ENCODE measurements around the gene TTLL10. TPM values are rescaled to one million over a fixed set of nuclear protein-coding genes. Genes with fewer than 3 reads are reported as not detected.

Gene TTLL10
- polyA plus RNA-seq, 1 donor from 2014 or later, result not detected

DNA sequence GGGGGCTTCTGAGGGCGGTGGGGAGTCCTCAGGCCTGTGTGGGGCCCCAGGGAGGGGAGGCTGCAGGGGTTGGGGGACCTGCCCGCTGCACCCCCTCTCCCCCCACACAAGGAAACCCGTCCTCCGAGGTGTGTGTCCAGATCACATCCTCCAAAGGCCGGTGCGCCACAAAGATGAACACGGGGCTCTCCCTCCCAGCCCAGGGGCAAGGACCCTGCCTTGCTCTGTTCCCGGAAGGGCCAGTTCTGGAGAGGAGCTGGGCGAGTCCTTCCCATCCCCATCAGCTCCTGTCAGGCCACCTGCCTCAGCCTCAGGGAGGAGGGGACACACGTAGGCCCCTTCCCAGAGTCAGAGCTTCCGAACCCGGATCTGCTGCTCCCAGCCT, 2.5 kb upstream of the TTLL10 start:
- Histone ChIP-seq H3K27me3 (ENCODE audit: insufficient read depth, low read depth, low read length) (no peaks in the 10 kb centered on the region), H3K79me2 (replicated peaks; ENCODE audit: insufficient read depth, low read length) (no peaks in the 10 kb centered on the region), H3K27ac (ENCODE audit: low read length) (no peak overlapping the region), H2AFZ (ENCODE audit: low read depth, low read length) (no peak overlapping the region), H3K4me2 (ENCODE audit: low read length) (no peak overlapping the region), H3K4me3 (ENCODE audit: low read length) (no peak overlapping the region), H3K36me3 (ENCODE audit: insufficient read depth, low read length) (no peaks in the 10 kb centered on the region), H4K20me1 (ENCODE audit: insufficient read depth) (no peaks in the 10 kb centered on the region), H3K9me3 (ENCODE audit: low read length) (no peaks in the 10 kb centered on the region), H3K9ac (ENCODE audit: low read length) (no peak overlapping the region), H3F3A (ENCODE audit: insufficient read depth, low read length, poor library complexity, severe bottlenecking) (no peaks in the 10 kb centered on the region), H3K9me2 (ENCODE audit: insufficient read depth, low read length) (no peaks in the 10 kb centered on the region)
- TF ChIP-seq, protein P1, sequence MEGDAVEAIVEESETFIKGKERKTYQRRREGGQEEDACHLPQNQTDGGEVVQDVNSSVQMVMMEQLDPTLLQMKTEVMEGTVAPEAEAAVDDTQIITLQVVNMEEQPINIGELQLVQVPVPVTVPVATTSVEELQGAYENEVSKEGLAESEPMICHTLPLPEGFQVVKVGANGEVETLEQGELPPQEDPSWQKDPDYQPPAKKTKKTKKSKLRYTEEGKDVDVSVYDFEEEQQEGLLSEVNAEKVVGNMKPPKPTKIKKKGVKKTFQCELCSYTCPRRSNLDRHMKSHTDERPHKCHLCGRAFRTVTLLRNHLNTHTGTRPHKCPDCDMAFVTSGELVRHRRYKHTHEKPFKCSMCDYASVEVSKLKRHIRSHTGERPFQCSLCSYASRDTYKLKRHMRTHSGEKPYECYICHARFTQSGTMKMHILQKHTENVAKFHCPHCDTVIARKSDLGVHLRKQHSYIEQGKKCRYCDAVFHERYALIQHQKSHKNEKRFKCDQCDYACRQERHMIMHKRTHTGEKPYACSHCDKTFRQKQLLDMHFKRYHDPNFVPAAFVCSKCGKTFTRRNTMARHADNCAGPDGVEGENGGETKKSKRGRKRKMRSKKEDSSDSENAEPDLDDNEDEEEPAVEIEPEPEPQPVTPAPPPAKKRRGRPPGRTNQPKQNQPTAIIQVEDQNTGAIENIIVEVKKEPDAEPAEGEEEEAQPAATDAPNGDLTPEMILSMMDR (IDR thresholded peaks at IDR 0.05; ENCODE audit: poor library complexity, severe bottlenecking), result no peak
- TF ChIP-seq SMC3 (conservative IDR thresholded peaks at IDR 0.05; ENCODE audit: poor library complexity), result no peak
- TF ChIP-seq EZH2 (IDR thresholded peaks at IDR 0.05; ENCODE audit: borderline replicate concordance, insufficient read depth, low read length, poor library complexity, severe bottlenecking), result no peak
- no peak for TF ChIP-seq RAD21 (conservative IDR thresholded peaks at IDR 0.05)
- no peak for TF ChIP-seq POLR2AphosphoS5 (IDR thresholded peaks at IDR 0.05)

DNA sequence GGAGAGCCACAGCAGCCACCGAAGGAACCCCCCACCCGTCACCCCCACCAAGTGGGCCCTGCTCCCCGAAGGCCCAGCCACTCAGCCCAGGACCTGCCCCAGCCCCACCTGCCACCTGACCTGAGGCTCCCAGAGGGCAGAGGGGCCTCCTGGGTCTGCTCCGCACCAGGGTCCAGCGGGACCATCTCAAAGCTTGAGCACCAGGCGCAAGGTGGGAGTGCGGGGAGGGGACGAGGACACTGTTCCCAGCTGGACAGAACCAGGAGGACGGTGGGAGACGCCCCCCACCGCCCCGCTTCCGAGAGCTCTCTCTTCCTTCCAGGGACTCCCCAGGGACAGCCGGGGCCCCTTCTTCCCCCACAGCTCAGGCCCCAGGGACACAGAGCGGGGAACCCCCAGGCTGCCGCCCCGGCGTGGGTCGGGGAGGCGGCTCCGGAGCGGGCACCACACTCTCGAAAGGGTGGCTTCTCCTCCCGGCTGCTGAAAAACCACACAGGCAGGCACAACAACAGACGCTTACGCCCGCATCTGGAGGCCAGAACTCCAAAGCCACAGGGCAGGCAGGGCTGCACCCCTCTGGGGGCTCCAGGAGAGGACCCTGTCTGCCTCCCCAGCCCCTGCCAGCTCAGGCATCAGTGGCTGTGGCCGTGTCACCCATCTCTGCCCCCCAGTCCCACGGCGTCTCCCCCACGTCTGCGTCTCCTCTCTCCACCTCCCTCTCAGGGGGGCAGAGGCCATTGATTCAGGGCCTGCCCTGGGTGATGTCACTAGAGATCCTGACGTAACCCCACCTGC, 1.9 kb upstream of the TTLL10 start:
- TF ChIP-seq RAD21 (conservative IDR thresholded peaks at IDR 0.05) (no peak), SMC3 (conservative IDR thresholded peaks at IDR 0.05; ENCODE audit: poor library complexity) (no peak), EZH2 (IDR thresholded peaks at IDR 0.05; ENCODE audit: borderline replicate concordance, insufficient read depth, low read length, poor library complexity, severe bottlenecking) (no peak), POLR2AphosphoS5 (IDR thresholded peaks at IDR 0.05) (no peak), EP300 (conservative IDR thresholded peaks at IDR 0.05; ENCODE audit: poor library complexity, severe bottlenecking) (no peak), TAF1 (IDR thresholded peaks at IDR 0.05; ENCODE audit: low read depth) (no peak), MXI1 (conservative IDR thresholded peaks at IDR 0.05; ENCODE audit: poor library complexity, severe bottlenecking) (no peak)
- TF ChIP-seq, protein P1 (IDR thresholded peaks at IDR 0.05; ENCODE audit: poor library complexity, severe bottlenecking), result no peak
- TF ChIP-seq, protein P2, sequence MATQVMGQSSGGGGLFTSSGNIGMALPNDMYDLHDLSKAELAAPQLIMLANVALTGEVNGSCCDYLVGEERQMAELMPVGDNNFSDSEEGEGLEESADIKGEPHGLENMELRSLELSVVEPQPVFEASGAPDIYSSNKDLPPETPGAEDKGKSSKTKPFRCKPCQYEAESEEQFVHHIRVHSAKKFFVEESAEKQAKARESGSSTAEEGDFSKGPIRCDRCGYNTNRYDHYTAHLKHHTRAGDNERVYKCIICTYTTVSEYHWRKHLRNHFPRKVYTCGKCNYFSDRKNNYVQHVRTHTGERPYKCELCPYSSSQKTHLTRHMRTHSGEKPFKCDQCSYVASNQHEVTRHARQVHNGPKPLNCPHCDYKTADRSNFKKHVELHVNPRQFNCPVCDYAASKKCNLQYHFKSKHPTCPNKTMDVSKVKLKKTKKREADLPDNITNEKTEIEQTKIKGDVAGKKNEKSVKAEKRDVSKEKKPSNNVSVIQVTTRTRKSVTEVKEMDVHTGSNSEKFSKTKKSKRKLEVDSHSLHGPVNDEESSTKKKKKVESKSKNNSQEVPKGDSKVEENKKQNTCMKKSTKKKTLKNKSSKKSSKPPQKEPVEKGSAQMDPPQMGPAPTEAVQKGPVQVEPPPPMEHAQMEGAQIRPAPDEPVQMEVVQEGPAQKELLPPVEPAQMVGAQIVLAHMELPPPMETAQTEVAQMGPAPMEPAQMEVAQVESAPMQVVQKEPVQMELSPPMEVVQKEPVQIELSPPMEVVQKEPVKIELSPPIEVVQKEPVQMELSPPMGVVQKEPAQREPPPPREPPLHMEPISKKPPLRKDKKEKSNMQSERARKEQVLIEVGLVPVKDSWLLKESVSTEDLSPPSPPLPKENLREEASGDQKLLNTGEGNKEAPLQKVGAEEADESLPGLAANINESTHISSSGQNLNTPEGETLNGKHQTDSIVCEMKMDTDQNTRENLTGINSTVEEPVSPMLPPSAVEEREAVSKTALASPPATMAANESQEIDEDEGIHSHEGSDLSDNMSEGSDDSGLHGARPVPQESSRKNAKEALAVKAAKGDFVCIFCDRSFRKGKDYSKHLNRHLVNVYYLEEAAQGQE (IDR thresholded peaks at IDR 0.05; ENCODE audit: borderline replicate concordance), result no peak
- H3K36me3 ChIP-seq (ENCODE audit: insufficient read depth, low read length), result no peaks in the 10 kb centered on the region
- no peak overlapping the region for H3K27ac ChIP-seq (ENCODE audit: low read length)
- no peak overlapping the region for H2AFZ ChIP-seq (ENCODE audit: low read depth, low read length)
- H3K27me3 ChIP-seq (ENCODE audit: insufficient read depth, low read depth, low read length), result no peaks in the 10 kb centered on the region
- no peak overlapping the region for H3K4me2 ChIP-seq (ENCODE audit: low read length)
- no peaks in the 10 kb centered on the region for H3K9me3 ChIP-seq (ENCODE audit: low read length)
- H4K20me1 ChIP-seq (ENCODE audit: insufficient read depth), result no peaks in the 10 kb centered on the region
- no peak overlapping the region for H3K9ac ChIP-seq (ENCODE audit: low read length)
- H3F3A ChIP-seq (ENCODE audit: insufficient read depth, low read length, poor library complexity, severe bottlenecking), result no peaks in the 10 kb centered on the region
- H3K79me2 ChIP-seq (replicated peaks; ENCODE audit: insufficient read depth, low read length), result no peaks in the 10 kb centered on the region
- no peaks in the 10 kb centered on the region for H3K9me2 ChIP-seq (ENCODE audit: insufficient read depth, low read length)
- no peak overlapping the region for H3K4me3 ChIP-seq (ENCODE audit: low read length)
